Activated CD4-positive, alpha-beta T cell treated with anti-CD3 and anti-CD28 coated beads, Interleukin-2, amount 10 ng/mL, durations not matched to agents 24 days and 14 days (primary cell): ENCODE data around the gene C5orf58. TPM values are rescaled to one million over a fixed set of nuclear protein-coding genes. Genes with fewer than 3 reads are reported as not detected.
A peak's percentile ranks its signal among the peaks of the same experiment; 100 is the strongest.

Experiments
- DNase-seq: peaks from one replicate; pipeline ENCODE4 v3.0.0; 2022
- H3K27ac Mint-ChIP-seq: one replicate; pipeline ENCODE4 v1.8.0; 2022; ENCODE audit warnings: mild to moderate bottlenecking, mixed read lengths
- H3K27me3 Mint-ChIP-seq: one replicate; pipeline ENCODE4 v1.8.0; 2022; ENCODE audit warnings: mixed read lengths
- H3K36me3 Mint-ChIP-seq: one replicate; pipeline ENCODE4 v1.8.0; 2022; ENCODE audit warnings: low read depth, mild to moderate bottlenecking, mixed read lengths
- H3K4me1 Mint-ChIP-seq: one replicate; pipeline ENCODE4 v1.8.0; 2021; ENCODE audit warnings: mixed read lengths
- H3K4me3 Mint-ChIP-seq: one replicate; pipeline ENCODE4 v1.8.0; 2022; ENCODE audit warnings: mild to moderate bottlenecking, moderate library complexity, mixed read lengths
- H3K9me3 Mint-ChIP-seq: one replicate; pipeline ENCODE4 v1.8.0; 2021; ENCODE audit warnings: mixed read lengths
- intact Hi-C: fragments of 100-400 bp; cut with micrococcal nuclease; formaldehyde crosslinking; loops from one replicate; pipeline ENCODE4 v1.15.1; 2023
- total RNA-seq: library from RNA; stranded (reverse); gene quantifications from 2 replicates; pipeline ENCODE4 v1.2.3, GENCODE V29; 2022

C5orf58 gene
- total RNA-seq, 1 donor from 2014 or later, result not detected

GRCh38 chr5:170286386-170286925, 53.7 kb downstream of the C5orf58 start:
- Mint-ChIP-seq H3K27ac (peak overlapping the region; percentile 48), H3K27me3 (no peaks in the 10 kb centered on the region), H3K4me3 (no peak overlapping the region), H3K36me3 (peaks cover 96% of the 10 kb centered on the region), H3K9me3 (peaks cover 3% of the 10 kb centered on the region), H3K4me1 (peaks cover 94% of the 10 kb centered on the region)
- intact Hi-C loops, result no loop called here
- DNase-seq, result no peak

DNA sequence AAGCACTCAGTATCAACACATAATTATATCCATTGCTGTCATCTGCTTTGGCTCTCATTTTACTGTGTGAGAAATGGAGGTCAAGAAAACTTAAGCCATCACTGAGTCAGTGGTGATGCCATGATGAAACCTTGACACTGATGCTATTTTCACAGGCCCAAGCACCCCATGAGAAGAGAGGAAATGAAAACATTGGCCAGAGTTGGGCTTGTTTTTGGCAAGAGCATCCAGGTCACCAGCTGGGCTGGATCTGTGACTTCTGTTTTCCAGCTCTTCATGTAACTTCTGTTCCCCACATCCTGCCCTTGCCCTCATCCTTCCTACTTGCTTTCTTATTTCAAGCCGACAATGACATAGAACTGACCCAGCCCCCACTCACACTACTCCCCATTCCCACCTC, 54.7 kb downstream of the C5orf58 start:
- peaks cover 98% of the 10 kb centered on the region for H3K36me3 Mint-ChIP-seq
- no peaks in the 10 kb centered on the region for H3K27me3 Mint-ChIP-seq
- H3K4me1 Mint-ChIP-seq, result peaks cover 94% of the 10 kb centered on the region
- intact Hi-C loops, result no loop called here
- no peak for DNase-seq
- H3K4me3 Mint-ChIP-seq, result peak overlapping the region; percentile 63
- peak overlapping the region; percentile 88 for H3K27ac Mint-ChIP-seq
- peaks cover 3% of the 10 kb centered on the region for H3K9me3 Mint-ChIP-seq

DNA sequence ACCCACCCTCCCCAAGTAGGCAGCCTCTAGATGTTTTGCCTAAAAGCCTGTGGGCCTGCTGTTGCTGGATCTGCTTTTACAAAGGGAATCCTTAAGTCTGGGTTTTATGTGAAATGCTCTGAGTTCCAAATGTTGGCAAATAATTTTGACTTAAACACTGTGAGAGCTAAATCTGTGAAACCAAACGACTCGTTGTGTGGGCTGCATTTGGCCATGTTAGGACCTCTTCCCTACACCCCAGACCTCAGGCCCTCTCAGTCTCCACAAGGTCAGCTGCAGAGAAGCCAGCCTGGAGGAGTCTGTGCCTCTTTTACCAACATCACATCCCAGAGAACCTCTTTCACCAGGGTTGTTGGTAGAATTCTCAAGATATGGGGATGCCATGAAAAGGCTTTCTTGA, 55.4 kb downstream of the C5orf58 start:
- H3K4me1 Mint-ChIP-seq, result peaks cover 94% of the 10 kb centered on the region
- intact Hi-C loops, result loop anchor here (1.0 kb wide), 1 partner anchor 9 kb away; no protein-coding TSS in a partner anchor
- H3K27ac Mint-ChIP-seq, result peak overlapping the region; percentile 80
- DNase-seq, result no peak
- peak overlapping the region; percentile 80 for H3K4me3 Mint-ChIP-seq
- no peaks in the 10 kb centered on the region for H3K27me3 Mint-ChIP-seq
- peaks cover 98% of the 10 kb centered on the region for H3K36me3 Mint-ChIP-seq
- H3K9me3 Mint-ChIP-seq, result peaks cover 3% of the 10 kb centered on the region

- Mint-ChIP-seq H3K4me1 (peaks cover 93% of the 10 kb centered on the region), H3K27me3 (no peaks in the 10 kb centered on the region), H3K4me3 (peak overlapping the region; percentile 80), H3K36me3 (peaks cover 98% of the 10 kb centered on the region), H3K27ac (peak overlapping the region; percentile 80), H3K9me3 (peaks cover 3% of the 10 kb centered on the region)
- no peak for DNase-seq
- intact Hi-C loops, result loop anchor here (1.0 kb wide), 1 partner anchor 9 kb away; no protein-coding TSS in a partner anchor
Measured at GRCh38 chr5:170288551-170288950, 55.8 kb downstream of the C5orf58 start.

- Mint-ChIP-seq H3K27me3 (no peaks in the 10 kb centered on the region), H3K27ac (peak overlapping the region; percentile 88), H3K4me1 (peaks cover 92% of the 10 kb centered on the region), H3K9me3 (peaks cover 3% of the 10 kb centered on the region), H3K4me3 (peak overlapping the region; percentile 80), H3K36me3 (peaks cover 99% of the 10 kb centered on the region)
- intact Hi-C loops, result loop anchor here (1.0 kb wide), 1 partner anchor 8 kb away; the partner anchor contains the start of gene LCP2
- DNase-seq, result no peak
Measured at GRCh38 chr5:170289121-170289520, 56.3 kb downstream of the C5orf58 start.

DNA sequence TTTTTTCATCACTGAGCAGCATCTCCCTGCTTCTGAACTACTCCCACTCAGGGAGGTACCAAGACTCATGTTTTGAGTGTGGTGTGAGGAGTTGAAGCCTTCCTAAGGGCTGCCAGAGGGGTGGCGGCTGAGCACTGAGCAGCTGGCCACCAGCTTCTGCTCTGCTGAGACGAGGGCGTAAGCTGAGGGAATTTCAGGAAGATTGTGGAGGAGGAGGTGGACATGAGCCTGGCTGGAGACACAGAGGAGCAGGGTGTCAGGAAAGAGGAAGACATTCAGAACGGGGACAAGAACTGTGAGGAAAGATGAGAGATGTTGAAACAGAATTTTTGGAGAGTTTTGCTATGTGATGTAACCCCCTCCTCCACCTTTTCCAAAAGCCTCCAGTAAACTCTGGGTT, 57.0 kb downstream of the C5orf58 start:
- peaks cover 3% of the 10 kb centered on the region for H3K9me3 Mint-ChIP-seq

DNA sequence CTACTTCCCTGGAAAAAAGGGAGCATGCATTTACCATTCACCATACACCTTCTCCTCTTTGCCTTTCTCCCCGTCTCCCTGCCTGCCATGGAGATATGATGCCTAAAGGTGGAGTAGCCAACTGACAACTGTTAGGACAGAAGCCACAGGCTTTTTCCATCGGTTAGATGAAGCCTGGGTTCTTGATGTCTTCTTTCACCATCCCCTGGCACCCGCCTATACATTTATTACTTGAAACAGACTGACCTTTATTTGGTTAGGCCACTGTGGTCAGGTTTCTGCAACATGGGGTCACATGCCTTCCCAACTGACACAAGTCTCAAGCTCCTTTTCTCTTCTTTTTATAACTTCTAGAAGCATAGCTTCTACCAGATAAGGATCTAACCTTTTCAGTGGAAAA, 57.7 kb downstream of the C5orf58 start:
- peaks cover 3% of the 10 kb centered on the region for H3K9me3 Mint-ChIP-seq
- H3K27ac Mint-ChIP-seq, result peak overlapping the region; percentile 88
- peak overlapping the region; percentile 97 for H3K4me3 Mint-ChIP-seq
- peaks cover 99% of the 10 kb centered on the region for H3K36me3 Mint-ChIP-seq
- intact Hi-C loops, result loop anchor here (10.0 kb wide), 1 partner anchor 1884 kb away; no protein-coding TSS in a partner anchor
- peaks cover 91% of the 10 kb centered on the region for H3K4me1 Mint-ChIP-seq
- no peaks in the 10 kb centered on the region for H3K27me3 Mint-ChIP-seq
- DNase-seq, result no peak

More for the DNA sequence above, 57.0 kb downstream of the C5orf58 start:
- Mint-ChIP-seq H3K4me3 (peak overlapping the region; percentile 80), H3K27me3 (no peaks in the 10 kb centered on the region), H3K27ac (peak overlapping the region; percentile 88), H3K36me3 (peaks cover 99% of the 10 kb centered on the region), H3K4me1 (peaks cover 92% of the 10 kb centered on the region)
- no peak for DNase-seq
- intact Hi-C loops, result loop anchor here (1.0 to 10.0 kb wide), 2 partner anchors 8 to 1885 kb away; partner anchors contain the start of gene LCP2

DNA sequence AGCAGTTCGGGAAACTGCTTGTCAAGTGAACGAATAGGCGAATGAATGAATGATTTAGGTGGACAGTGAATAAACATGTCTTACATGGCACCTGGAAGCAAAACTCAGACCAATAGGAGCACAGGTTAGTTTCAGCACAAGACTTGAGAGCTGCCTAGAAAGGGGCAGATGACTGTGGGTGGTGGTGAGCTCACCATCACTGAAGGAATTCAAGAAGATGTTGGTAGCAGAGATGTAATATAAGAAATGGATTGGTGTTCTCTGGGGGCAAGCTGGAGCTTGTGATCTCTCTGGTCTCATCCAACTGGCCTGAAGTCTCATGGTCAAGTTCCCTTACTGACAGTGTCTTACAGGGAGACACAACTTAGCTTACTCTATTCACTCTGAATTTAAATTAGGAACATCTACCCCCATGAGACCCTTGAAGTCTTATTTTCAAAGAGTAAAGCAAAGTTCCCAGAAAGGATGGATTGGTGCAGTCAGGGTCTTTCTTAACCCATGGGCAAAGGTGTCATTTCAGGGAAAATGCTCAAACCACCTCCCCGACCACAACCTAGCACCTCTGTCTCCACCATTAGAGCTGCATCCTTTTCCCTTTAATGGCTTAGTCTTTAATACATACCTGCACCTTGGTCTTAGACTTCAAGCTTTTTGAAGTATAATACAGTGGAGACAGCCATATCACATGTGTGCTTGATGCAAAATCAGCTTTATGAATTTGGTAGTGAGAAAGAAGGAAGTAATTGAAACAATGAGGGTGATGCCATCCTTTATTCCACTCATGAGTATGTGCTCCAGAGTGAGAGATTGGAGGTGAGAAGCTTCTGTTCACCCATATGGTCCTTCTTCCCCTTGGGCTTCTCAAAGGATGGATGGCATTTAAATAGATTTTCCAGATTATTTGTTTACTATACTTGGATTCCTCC, 59.7 kb downstream of the C5orf58 start:
- peaks cover 76% of the 10 kb centered on the region for H3K4me1 Mint-ChIP-seq
- H3K27ac Mint-ChIP-seq, result peak overlapping the region; percentile 30
- H3K4me3 Mint-ChIP-seq, result peak overlapping the region; percentile 97
- no peak for DNase-seq
- peaks cover 3% of the 10 kb centered on the region for H3K9me3 Mint-ChIP-seq
- no peaks in the 10 kb centered on the region for H3K27me3 Mint-ChIP-seq
- intact Hi-C loops, result loop anchor here (10.0 kb wide), 1 partner anchor 1882 kb away; no protein-coding TSS in a partner anchor
- H3K36me3 Mint-ChIP-seq, result peaks cover 95% of the 10 kb centered on the region

- intact Hi-C loops, result loop anchor here (10.0 kb wide), 1 partner anchor 1882 kb away; no protein-coding TSS in a partner anchor
- Mint-ChIP-seq H3K4me3 (peak overlapping the region; percentile 97), H3K27ac (peak overlapping the region; percentile 78), H3K9me3 (peaks cover 3% of the 10 kb centered on the region), H3K27me3 (no peaks in the 10 kb centered on the region), H3K4me1 (peaks cover 76% of the 10 kb centered on the region), H3K36me3 (peaks cover 87% of the 10 kb centered on the region)
- DNase-seq, result peak; percentile 86
Measured at GRCh38 chr5:170293273-170293672, 60.5 kb downstream of the C5orf58 start.

- Mint-ChIP-seq H3K36me3 (peaks cover 79% of the 10 kb centered on the region), H3K4me3 (peak overlapping the region; percentile 97), H3K27me3 (no peaks in the 10 kb centered on the region), H3K9me3 (peaks cover 3% of the 10 kb centered on the region), H3K4me1 (peaks cover 74% of the 10 kb centered on the region), H3K27ac (peak overlapping the region; percentile 98)
- intact Hi-C loops, result loop anchor here (10.0 kb wide), 1 partner anchor 1881 kb away; no protein-coding TSS in a partner anchor
- no peak for DNase-seq
Measured at GRCh38 chr5:170294057-170294456, 61.3 kb downstream of the C5orf58 start.

GRCh38 chr5:170294556-170294955, 61.8 kb downstream of the C5orf58 start:
- peak overlapping the region; percentile 98 for H3K27ac Mint-ChIP-seq
- DNase-seq, result no peak
- peaks cover 3% of the 10 kb centered on the region for H3K9me3 Mint-ChIP-seq
- peak overlapping the region; percentile 97 for H3K4me3 Mint-ChIP-seq
- peaks cover 74% of the 10 kb centered on the region for H3K4me1 Mint-ChIP-seq
- H3K27me3 Mint-ChIP-seq, result no peaks in the 10 kb centered on the region
- peaks cover 74% of the 10 kb centered on the region for H3K36me3 Mint-ChIP-seq
- intact Hi-C loops, result loop anchor here (10.0 kb wide), 1 partner anchor 1880 kb away; no protein-coding TSS in a partner anchor
